Myocyte (in vitro differentiated cells): ENCODE data around the gene SNRPD1. TPM values are rescaled to one million over a fixed set of nuclear protein-coding genes. Genes with fewer than 3 reads are reported as not detected.

Source experiments
- microRNA-seq: library from miRNA; unstranded; fragments of <30 nt; microRNA quantifications from one replicate; pipeline ENCODE4, GENCODE V29; 2016
- total RNA-seq: library from RNA; depleted of rRNA; stranded (reverse); fragments of >200 nt; gene quantifications from 2 replicates; pipeline ENCODE4 v1.2.3, GENCODE V29; 2014

The SNRPD1 gene
- total RNA-seq, 1 donor from 2014 or later, result 15.6 TPM

Small RNA genes lying within 50 kb of the gene (microRNA-seq; reads per million reads assigned to microRNA genes)
- not detected for gene MIR320C1

Other genes starting within 250 kb of the SNRPD1 start
- 20.4 and 23.9 TPM in 2 replicates for gene ESCO1, start 11.6 kb upstream of the SNRPD1 start, total RNA-seq
- 1.4 and 2.9 TPM in 2 replicates for gene ABHD3, start 92.5 kb downstream of the SNRPD1 start, total RNA-seq
- gene MIB1, start 128.5 kb downstream of the SNRPD1 start, total RNA-seq, result 88.3 and 95.2 TPM in 2 replicates